Mesothelial cell of epicardium (in vitro differentiated cells): ENCODE results near the gene SDHAF4. TPM values are rescaled to one million over a fixed set of nuclear protein-coding genes. Genes with fewer than 3 reads are reported as not detected.

ENCODE experiments used
- DNase-seq, 2 experiments: peaks; one replicate each; pipeline ENCODE4 v3.0.0; 2021; ENCODE audit warnings: low spot score in 2 of 2; ENCODE audit not compliant: unreplicated experiment in 2 of 2
- H3K27ac Mint-ChIP-seq: 2 replicates; pipeline ENCODE4 v1.8.0; 2021; ENCODE audit warnings: mixed read lengths
- H3K27me3 Mint-ChIP-seq: 2 replicates; pipeline ENCODE4 v1.8.0; 2021; ENCODE audit warnings: low read depth, mixed read lengths
- H3K36me3 Mint-ChIP-seq: 2 replicates; pipeline ENCODE4 v1.8.0; 2021; ENCODE audit warnings: mixed read lengths
- H3K4me1 Mint-ChIP-seq: 2 replicates; pipeline ENCODE4 v1.8.0; 2021; ENCODE audit warnings: mixed read lengths
- H3K4me3 Mint-ChIP-seq: 2 replicates; pipeline ENCODE4 v1.8.0; 2021; ENCODE audit warnings: mild to moderate bottlenecking, moderate library complexity, mixed read lengths
- H3K9me3 Mint-ChIP-seq: 2 replicates; pipeline ENCODE4 v1.8.0; 2021; ENCODE audit warnings: mixed read lengths
- CTCF ChIP-seq: fragments of 200-600 bp; sonication (generic); IDR thresholded peaks from one replicate; pipeline ENCODE4 v1.5.0; 2021; ENCODE audit warnings: antibody characterized with exemption; ENCODE audit not compliant: unreplicated experiment
- total RNA-seq: library from RNA; stranded (reverse); gene quantifications from 3 replicates; pipeline ENCODE4 v1.2.1, GENCODE V29; 2021

SDHAF4 gene
- total RNA-seq, 1 donor from 2014 or later = 16.6 TPM

- no peak for DNase-seq
- H3K9me3 Mint-ChIP-seq = no peaks in the 10 kb centered on the region
- TF ChIP-seq CTCF = no peak
- no peak overlapping the region for H3K4me3 Mint-ChIP-seq
- H3K36me3 Mint-ChIP-seq = no peaks in the 10 kb centered on the region
- H3K4me1 Mint-ChIP-seq = no peaks in the 10 kb centered on the region
- no peak overlapping the region for H3K27ac Mint-ChIP-seq
- no peaks in the 10 kb centered on the region for H3K27me3 Mint-ChIP-seq
Measured at GRCh38 chr6:70633870-70634269, 67.1 kb downstream of the SDHAF4 start.

- no peaks in the 10 kb centered on the region for H3K9me3 Mint-ChIP-seq
- no peak for DNase-seq
- H3K36me3 Mint-ChIP-seq = no peaks in the 10 kb centered on the region
- H3K27me3 Mint-ChIP-seq = no peaks in the 10 kb centered on the region
- no peak overlapping the region for H3K4me3 Mint-ChIP-seq
- TF ChIP-seq CTCF = no peak
- no peak overlapping the region for H3K27ac Mint-ChIP-seq
- H3K4me1 Mint-ChIP-seq = no peaks in the 10 kb centered on the region
Measured at GRCh38 chr6:70636596-70636995, 69.9 kb downstream of the SDHAF4 start.

- H3K4me3 Mint-ChIP-seq = no peak overlapping the region
- H3K27ac Mint-ChIP-seq = no peak overlapping the region
- no peaks in the 10 kb centered on the region for H3K9me3 Mint-ChIP-seq
- no peak for TF ChIP-seq CTCF
- DNase-seq = no peak
- no peaks in the 10 kb centered on the region for H3K4me1 Mint-ChIP-seq
- no peaks in the 10 kb centered on the region for H3K36me3 Mint-ChIP-seq
- H3K27me3 Mint-ChIP-seq = no peaks in the 10 kb centered on the region
Measured at GRCh38 chr6:70638468-70638867, 71.7 kb downstream of the SDHAF4 start.

Other genes starting within 250 kb of the SDHAF4 start
- 21.5 to 24.8 TPM (median 22.7 TPM) in 3 replicates for gene FAM135A, start 153.4 kb upstream of the SDHAF4 start, total RNA-seq
- 24.8 to 27.8 TPM (median 25.7 TPM) in 3 replicates for gene SMAP1, start 101.0 kb downstream of the SDHAF4 start, total RNA-seq